GM23338 (cell line): Measurements from ENCODE around the gene CCDC157. TPM values are rescaled to one million over a fixed set of nuclear protein-coding genes. Genes with fewer than 3 reads are reported as not detected.

Experiments used
- ATAC-seq: fragments of 200-7000 bp; cut with Tn5 transposase; 3 replicates; pipeline ENCODE4 v1.9.1; 2020
- DNase-seq: peaks from one replicate; pipeline ENCODE4 v3.0.0-alpha.2; 2015; ENCODE audit warnings: low spot score
- H2AFZ ChIP-seq: fragments of 200-600 bp; sonication (generic); 2 replicates; pipeline ENCODE4 v1.8.0; 2016; ENCODE audit warnings: antibody characterized with exemption, mild to moderate bottlenecking, moderate library complexity
- H3F3A ChIP-seq: fragments of 200-600 bp; sonication (generic); replicated peaks from 2 replicates; pipeline ENCODE4 v1.8.0; 2017; ENCODE audit warnings: antibody characterized with exemption, mixed run types, low read depth
- H3K27ac ChIP-seq: fragments of 200-600 bp; sonication (generic); 2 replicates; pipeline ENCODE4 v1.6.1; 2016; ENCODE audit warnings: low read depth
- H3K27me3 ChIP-seq: fragments of 200-600 bp; sonication (generic); 2 replicates; pipeline ENCODE4 v1.8.0; 2016; ENCODE audit warnings: mild to moderate bottlenecking, mixed run types, moderate library complexity; ENCODE audit not compliant: insufficient read depth
- H3K36me3 ChIP-seq: fragments of 200-600 bp; sonication (generic); 2 replicates; pipeline ENCODE4 v1.8.0; 2016; ENCODE audit warnings: mild to moderate bottlenecking; ENCODE audit not compliant: insufficient read depth
- H3K4me1 ChIP-seq: fragments of 200-600 bp; sonication (generic); 2 replicates; pipeline ENCODE4 v1.8.0; 2016; ENCODE audit warnings: mild to moderate bottlenecking, moderate library complexity; ENCODE audit not compliant: insufficient read depth
- H3K4me2 ChIP-seq: fragments of 200-600 bp; sonication (generic); 2 replicates; pipeline ENCODE4 v1.7.1; 2017; ENCODE audit warnings: mixed run types
- H3K4me3 ChIP-seq: fragments of 200-600 bp; sonication (generic); 2 replicates; pipeline ENCODE4 v1.6.1; 2016; ENCODE audit warnings: mixed run types
- H3K79me2 ChIP-seq: fragments of 200-600 bp; sonication (generic); replicated peaks from 2 replicates; pipeline ENCODE4 v1.8.0; 2017; ENCODE audit warnings: mild to moderate bottlenecking; ENCODE audit not compliant: insufficient read depth
- H3K9me2 ChIP-seq: fragments of 200-600 bp; sonication (generic); 2 replicates; pipeline ENCODE4 v1.8.0; 2017; ENCODE audit not compliant: insufficient read depth
- H4K20me1 ChIP-seq: fragments of 200-600 bp; sonication (generic); replicated peaks from 2 replicates; pipeline ENCODE4 v1.8.0; 2017; ENCODE audit warnings: mild to moderate bottlenecking; ENCODE audit not compliant: insufficient read depth
- H3K27ac Mint-ChIP-seq: 2 replicates; pipeline ENCODE4 v1.8.0; 2020; ENCODE audit warnings: inconsistent platforms, mild to moderate bottlenecking, moderate library complexity, mixed read lengths
- H3K27me3 Mint-ChIP-seq: 3 replicates; pipeline ENCODE4 v1.8.0; 2022; ENCODE audit warnings: low read depth, mild to moderate bottlenecking, moderate library complexity, mixed read lengths, inconsistent platforms; ENCODE audit not compliant: insufficient read depth, poor library complexity
- H3K36me3 Mint-ChIP-seq: 3 replicates; pipeline ENCODE4 v1.8.0; 2021; ENCODE audit warnings: low read depth, mild to moderate bottlenecking, inconsistent platforms, moderate library complexity, mixed read lengths
- H3K4me1 Mint-ChIP-seq: 3 replicates; pipeline ENCODE4 v1.8.0; 2020; ENCODE audit warnings: mild to moderate bottlenecking, inconsistent platforms, mixed read lengths
- H3K4me3 Mint-ChIP-seq: 3 replicates; pipeline ENCODE4 v1.8.0; 2021; ENCODE audit warnings: moderate library complexity, mild to moderate bottlenecking, inconsistent platforms, mixed read lengths
- H3K9me3 Mint-ChIP-seq: 3 replicates; pipeline ENCODE4 v1.8.0; 2020; ENCODE audit warnings: moderate library complexity, mild to moderate bottlenecking, inconsistent platforms, mixed read lengths
- CREB1 ChIP-seq: fragments of 250-450 bp; sonication (Bioruptor Pico); IDR thresholded peaks from 2 replicates; pipeline ENCODE4 v1.5.0; 2020; ENCODE audit warnings: low read depth, mild to moderate bottlenecking, moderate library complexity
- CTCF ChIP-seq, 2 experiments: fragments of 200-600 bp in 1 of 2; sonication (generic) in 1 of 2; conservative IDR thresholded peaks; 2 replicates each; pipeline versions ENCODE4 v1.5.1 to v1.6.1; 2016 to 2017; ENCODE audit warnings: antibody characterized with exemption in 2 of 2, low read depth in 2 of 2, mild to moderate bottlenecking in 2 of 2, moderate library complexity in 1 of 2
- ETS1 ChIP-seq: IDR thresholded peaks from 2 replicates; pipeline ENCODE4 v1.6.1; 2016; ENCODE audit warnings: antibody characterized with exemption
- EZH2 ChIP-seq: fragments of 200-600 bp; sonication (generic); IDR thresholded peaks from one replicate; pipeline ENCODE4 v1.8.0; 2017; ENCODE audit warnings: antibody characterized with exemption, mild to moderate bottlenecking, low read depth; ENCODE audit not compliant: unreplicated experiment
- EZH2phosphoT487 ChIP-seq: fragments of 200-600 bp; sonication (generic); IDR thresholded peaks from one replicate; pipeline ENCODE4 v1.8.1; 2018; ENCODE audit warnings: antibody characterized with exemption; ENCODE audit not compliant: unreplicated experiment
- JUNB ChIP-seq: IDR thresholded peaks from one replicate; pipeline ENCODE4 v1.6.1; 2016; ENCODE audit warnings: antibody characterized with exemption; ENCODE audit not compliant: unreplicated experiment
- NANOG ChIP-seq: IDR thresholded peaks from 2 replicates; pipeline ENCODE4 v1.6.1; 2016; ENCODE audit warnings: antibody characterized with exemption, borderline replicate concordance
- POLR2AphosphoS5 ChIP-seq: IDR thresholded peaks from 2 replicates; pipeline ENCODE4 v1.6.1; 2016; ENCODE audit warnings: antibody characterized with exemption, low read depth
- REST ChIP-seq: IDR thresholded peaks from one replicate; pipeline ENCODE4 v1.6.1; 2018; ENCODE audit warnings: antibody characterized with exemption; ENCODE audit not compliant: unreplicated experiment
- STAT1 ChIP-seq: IDR thresholded peaks from one replicate; pipeline ENCODE4 v1.6.1; 2016; ENCODE audit warnings: antibody characterized with exemption; ENCODE audit not compliant: unreplicated experiment
- ZNF114 ChIP-seq: fragments of 250-450 bp; sonication (Bioruptor Pico); IDR thresholded peaks from 2 replicates; pipeline ENCODE4 v1.5.0; 2020; ENCODE audit warnings: mild to moderate bottlenecking, moderate library complexity
- ZNF331 ChIP-seq: fragments of 250-450 bp; sonication (Bioruptor Pico); IDR thresholded peaks from 2 replicates; pipeline ENCODE4 v1.5.0; 2020; ENCODE audit warnings: low read depth, mild to moderate bottlenecking, moderate library complexity
- ZNF462 ChIP-seq: fragments of 250-450 bp; sonication (Bioruptor Pico); IDR thresholded peaks from 2 replicates; pipeline ENCODE4 v1.5.0; 2020; ENCODE audit warnings: mild to moderate bottlenecking, moderate library complexity
- polyA plus RNA-seq: library from polyadenylated mRNA; unstranded; fragments of >200 nt; fragmentation: Nextera tagmentation; extraction: Ambion mirVana; gene quantifications from 2 replicates; pipeline ENCODE4 v1.2.1, GENCODE V29; 2016
- total RNA-seq: library from RNA; depleted of rRNA; stranded (reverse); fragments of >200 nt; shearing (Covaris generic); gene quantifications from 2 replicates; pipeline ENCODE4 v1.2.3, GENCODE V29; 2014

The CCDC157 gene
- total and polyA plus RNA-seq, 2 experiments from 2014 or later: 3.8 to 7.9 TPM

- Mint-ChIP-seq H3K9me3 (no peaks in the 10 kb centered on the region; the same call in 2 of the 3 replicates), H3K27me3 (peaks cover 13% of the 10 kb centered on the region), H3K27ac (no peak overlapping the region), H3K36me3 (peaks cover 3% of the 10 kb centered on the region), H3K4me1 (peaks cover 5% of the 10 kb centered on the region), H3K4me3 (no peak overlapping the region)
- no peaks in the 10 kb centered on the region for H3K27me3 ChIP-seq
- H3K9me2 ChIP-seq: no peaks in the 10 kb centered on the region
- DNase-seq: no peak
- H3K27ac ChIP-seq: no peak overlapping the region
- H3F3A ChIP-seq: no peaks in the 10 kb centered on the region; the same call in 1 of the 2 replicates
- ATAC-seq: no peak
- no peaks in the 10 kb centered on the region for H3K79me2 ChIP-seq
- no peak overlapping the region for H3K4me3 ChIP-seq
- TF ChIP-seq ZNF331 (CRISPR knock-in tag): no peak
- no peak for TF ChIP-seq JUNB
- TF ChIP-seq CTCF (conservative IDR thresholded peaks at IDR 0.05; ENCODE audit: low read depth in 2 of 2): no peak
- TF ChIP-seq ZNF114 (CRISPR knock-in tag): no peak
- TF ChIP-seq NANOG: no peak
- no peak for TF ChIP-seq STAT1
- TF ChIP-seq REST: no peak
- no peak for TF ChIP-seq EZH2phosphoT487
- no peak for TF ChIP-seq EZH2
- no peak for TF ChIP-seq POLR2AphosphoS5
- TF ChIP-seq CREB1: no peak
- no peak for TF ChIP-seq ETS1
- TF ChIP-seq ZNF462 (CRISPR knock-in tag): no peak
- H3K4me2 ChIP-seq: no peak overlapping the region
- H3K4me1 ChIP-seq: no peaks in the 10 kb centered on the region
- no peaks in the 10 kb centered on the region for H4K20me1 ChIP-seq
- H3K36me3 ChIP-seq: no peaks in the 10 kb centered on the region
- no peak overlapping the region for H2AFZ ChIP-seq
These were observed 14.5 kb downstream of the CCDC157 start for GRCh38 chr22:30371321-30371720.
